Transverse colon (tissue), 4 donors: ENCODE measurements around the gene CCDC90B. TPM values are rescaled to one million over a fixed set of nuclear protein-coding genes. Genes with fewer than 3 reads are reported as not detected.
"Not testable (repeated sequence)": the region's sequence is repeated elsewhere in the genome, so short reads cannot be mapped to it uniquely, and the experiment has no call there.

Experiments
- DNase-seq: peaks from one replicate; pipeline ENCODE4 v3.0.0-alpha.2; 2019
- H3K27ac ChIP-seq, 4 donors: fragments of 200-600 bp; sonication (generic); 2 replicates each; pipeline ENCODE4 v1.5.1; 2016 to 2018; ENCODE audit warnings: inconsistent platforms in 4 of 4
- H3K27me3 ChIP-seq: fragments of 200-600 bp; sonication (generic); 2 replicates; pipeline ENCODE4 v1.5.1; 2017; ENCODE audit warnings: inconsistent platforms
- H3K36me3 ChIP-seq, 4 donors: fragments of 200-600 bp; sonication (generic); 2 replicates each; pipeline ENCODE4 v1.5.1; 2017 to 2019; ENCODE audit warnings: inconsistent platforms in 4 of 4
- H3K4me1 ChIP-seq, 4 donors: fragments of 200-600 bp; sonication (generic); 2 replicates each; pipeline ENCODE4 v1.5.1; 2017 to 2020; ENCODE audit warnings: inconsistent platforms in 4 of 4
- H3K4me3 ChIP-seq, 4 donors: fragments of 200-600 bp; sonication (generic); 1 replicate in 1 of 4; 2 replicates in 3 of 4; pipeline versions ENCODE4 v1.5.1 to v1.6.1; 2017 to 2019; ENCODE audit warnings: inconsistent platforms in 4 of 4
- H3K9me3 ChIP-seq, 2 donors: fragments of 200-600 bp; sonication (generic); 2 replicates each; pipeline ENCODE4 v1.5.1; 2017 to 2019; ENCODE audit warnings: inconsistent platforms in 2 of 2
- EP300 ChIP-seq: sonication (generic); formaldehyde crosslinking; IDR thresholded peaks from one replicate; pipeline ENCODE4 v1.6.1; 2017; ENCODE audit warnings: antibody characterized with exemption, low read depth
- POLR2A ChIP-seq: fragments of 450-650 bp; IDR thresholded peaks from one replicate; pipeline ENCODE4 v1.6.1; 2016; ENCODE audit warnings: antibody characterized with exemption, mild to moderate bottlenecking, moderate library complexity
- POLR2AphosphoS5 ChIP-seq, 3 donors: sonication (generic); formaldehyde crosslinking; IDR thresholded peaks; one replicate each; pipeline ENCODE4 v1.6.1; 2016; ENCODE audit warnings: antibody characterized with exemption in 3 of 3
- WGBS, 2 donors: methylation state at CpG; one replicate each; pipeline ENCODE4 v1.1.5; 2018; ENCODE audit warnings: low coverage in 1 of 2; 5-methylcytosine and 5-hydroxymethylcytosine counted together
- in situ Hi-C, 4 donors: fragments of 200-750 bp; cut with MboI; loops; one replicate each; pipeline versions ENCODE4 v1.15.0 to v1.15.1; 2017; ENCODE audit warnings: low sequenced_read_pairs in 3 of 4, low pct_ligation_motif_present in 1 of 4, low pct_unique_long_range_greater_than_20kb in 1 of 4
- intact Hi-C: fragments of 100-400 bp; cut with DNase I; formaldehyde crosslinking; loops from one replicate; pipeline ENCODE4 v1.15.1; 2023; ENCODE audit warnings: low total_unique reads
- total RNA-seq, 4 donors: library from RNA; depleted of rRNA; stranded (reverse); fragments of >200 nt; gene quantifications; one replicate each; pipeline ENCODE4 v1.1.0, GENCODE V29; 2016
- TF ChIP-seq, protein P1 (sequence below), 5 experiments: fragments of 200-600 bp in 3 of 5; fragments of 450-650 bp in 2 of 5; sonication (generic) in 3 of 5; IDR thresholded peaks; 1 replicate in 2 of 5; 2 replicates in 3 of 5; pipeline ENCODE4 v1.5.1; 2016 to 2017; ENCODE audit warnings: antibody characterized with exemption in 5 of 5, inconsistent platforms in 3 of 5, mild to moderate bottlenecking in 2 of 5, moderate library complexity in 1 of 5

Gene CCDC90B
- total RNA-seq, 4 donors from 2014 or later = 3.4 to 40.6 (median 21.6) TPM

DNA sequence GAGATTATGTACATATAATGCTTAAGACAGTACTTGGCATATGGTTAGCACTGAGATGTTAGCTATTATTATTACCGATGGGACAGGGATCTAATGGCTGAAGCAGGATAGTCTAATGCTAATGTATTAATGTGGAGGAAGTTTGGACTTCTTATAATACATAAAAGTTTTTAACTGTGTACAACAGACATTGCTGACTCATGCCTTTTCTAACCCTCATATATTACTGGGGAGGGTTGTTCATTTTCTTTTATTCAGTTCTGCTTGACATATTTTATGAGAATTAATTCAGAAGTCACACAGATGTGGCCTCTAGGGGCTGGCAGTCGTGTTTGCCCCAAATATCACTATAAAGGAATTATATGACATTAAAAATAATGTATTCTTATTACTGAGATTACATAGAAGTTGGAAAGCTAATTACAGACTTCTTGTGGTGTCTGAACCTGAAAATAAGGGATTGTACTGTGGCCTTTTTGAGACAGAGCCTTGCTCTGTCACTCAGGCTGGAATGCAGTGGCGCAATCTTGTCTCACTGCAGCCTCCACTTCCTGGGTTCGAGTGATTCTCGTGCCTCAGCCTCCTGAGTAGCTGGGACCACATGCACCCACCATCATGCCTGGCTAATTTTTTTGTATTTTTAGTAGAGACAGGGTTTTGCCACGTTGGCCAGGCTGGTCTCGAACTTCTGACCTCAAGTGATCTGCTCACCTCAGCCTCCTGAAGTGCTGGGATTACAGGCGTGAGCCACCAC, 10.1 kb downstream of the CCDC90B start:
- Histone ChIP-seq H3K27ac (no peak overlapping the region), H3K36me3 (peaks cover 0 to 57% (median 22%) of the 10 kb centered on the region in 4 donors), H3K4me3 (no peak overlapping the region), H3K9me3 (no peaks in the 10 kb centered on the region), H3K27me3 (no peaks in the 10 kb centered on the region), H3K4me1 (no peaks in the 10 kb centered on the region)
- intact Hi-C loops (no loop called here), in situ Hi-C loops (loop anchor here in 1 of 4 donors (25.0 kb wide), 1 partner anchor 536 kb away; no protein-coding TSS in a partner anchor)
- DNase-seq = no peak
- 89 to 92% methylated on average over 2 to 8 of the region's 8 CpGs for WGBS, 2 donors
- no peak for TF ChIP-seq EP300
- TF ChIP-seq POLR2AphosphoS5 (IDR thresholded peaks at IDR 0.05) = no peak
- no peak for TF ChIP-seq POLR2A
- TF ChIP-seq, protein P1, sequence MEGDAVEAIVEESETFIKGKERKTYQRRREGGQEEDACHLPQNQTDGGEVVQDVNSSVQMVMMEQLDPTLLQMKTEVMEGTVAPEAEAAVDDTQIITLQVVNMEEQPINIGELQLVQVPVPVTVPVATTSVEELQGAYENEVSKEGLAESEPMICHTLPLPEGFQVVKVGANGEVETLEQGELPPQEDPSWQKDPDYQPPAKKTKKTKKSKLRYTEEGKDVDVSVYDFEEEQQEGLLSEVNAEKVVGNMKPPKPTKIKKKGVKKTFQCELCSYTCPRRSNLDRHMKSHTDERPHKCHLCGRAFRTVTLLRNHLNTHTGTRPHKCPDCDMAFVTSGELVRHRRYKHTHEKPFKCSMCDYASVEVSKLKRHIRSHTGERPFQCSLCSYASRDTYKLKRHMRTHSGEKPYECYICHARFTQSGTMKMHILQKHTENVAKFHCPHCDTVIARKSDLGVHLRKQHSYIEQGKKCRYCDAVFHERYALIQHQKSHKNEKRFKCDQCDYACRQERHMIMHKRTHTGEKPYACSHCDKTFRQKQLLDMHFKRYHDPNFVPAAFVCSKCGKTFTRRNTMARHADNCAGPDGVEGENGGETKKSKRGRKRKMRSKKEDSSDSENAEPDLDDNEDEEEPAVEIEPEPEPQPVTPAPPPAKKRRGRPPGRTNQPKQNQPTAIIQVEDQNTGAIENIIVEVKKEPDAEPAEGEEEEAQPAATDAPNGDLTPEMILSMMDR (IDR thresholded peaks at IDR 0.05) = no peak

DNA sequence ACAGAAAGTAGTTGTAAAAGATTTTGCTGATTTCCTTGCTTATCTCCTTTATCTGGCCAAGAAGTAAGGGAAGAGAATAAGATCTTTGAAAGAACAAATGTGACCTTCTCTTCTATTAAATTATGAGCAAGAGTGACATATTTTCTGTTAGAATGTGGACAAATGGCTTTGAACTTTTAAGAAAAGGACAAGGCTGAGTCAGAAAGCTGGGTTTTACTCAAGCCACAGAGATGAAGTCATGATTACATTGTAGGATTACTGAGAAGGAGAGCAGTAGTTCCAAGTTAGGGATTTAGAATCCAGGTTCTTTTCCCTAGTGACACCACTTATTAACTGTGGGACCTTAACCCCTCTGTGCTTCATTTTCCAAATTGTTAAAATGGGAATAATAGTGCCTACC, 13.5 kb downstream of the CCDC90B start:
- Histone ChIP-seq H3K36me3 (peaks cover 0 to 47% (median 17%) of the 10 kb centered on the region in 4 donors), H3K9me3 (no peaks in the 10 kb centered on the region), H3K4me3 (no peak overlapping the region), H3K27me3 (no peaks in the 10 kb centered on the region), H3K4me1 (no peaks in the 10 kb centered on the region), H3K27ac (no peak overlapping the region)
- TF ChIP-seq EP300 = no peak
- TF ChIP-seq, protein P1 (IDR thresholded peaks at IDR 0.05) = no peak
- no peak for TF ChIP-seq POLR2AphosphoS5 (IDR thresholded peaks at IDR 0.05)
- no peak for TF ChIP-seq POLR2A
- intact Hi-C loops = no loop called here
- in situ Hi-C loops = no loop called here
- no peak for DNase-seq

GRCh38 chr11:83271734-83272133, 14.4 kb downstream of the CCDC90B start:
- in situ Hi-C loops, H3K4me1 ChIP-seq, H3K27me3 ChIP-seq, intact Hi-C loops, H3K27ac ChIP-seq, H3K9me3 ChIP-seq, DNase-seq, H3K4me3 ChIP-seq: not testable (repeated sequence)
- peaks cover 0 to 40% (median 15%) of the 10 kb centered on the region in 4 donors for H3K36me3 ChIP-seq
- 92 to 94% methylated on average over 4 to 5 of the region's 5 CpGs for WGBS, 2 donors

DNA sequence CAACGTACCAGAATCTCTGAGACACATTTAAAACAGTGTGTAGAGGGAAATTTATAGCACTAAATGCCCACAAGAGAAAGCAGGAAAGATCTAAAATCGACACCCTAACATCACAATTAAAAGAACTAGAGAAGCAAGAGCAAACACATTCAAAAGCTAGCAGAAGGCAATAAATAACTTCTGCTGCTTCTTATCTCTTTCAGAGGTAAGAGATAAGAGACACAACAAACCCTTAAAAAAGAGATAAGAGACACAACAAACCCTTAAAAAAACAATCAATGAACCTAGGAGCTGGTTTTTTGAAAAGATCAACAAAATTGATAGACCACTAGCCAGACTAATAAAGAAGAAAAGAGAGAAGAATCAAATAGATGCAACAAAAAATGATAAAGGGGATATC, 17.1 kb downstream of the CCDC90B start:
- H3K4me3 ChIP-seq, intact Hi-C loops, H3K4me1 ChIP-seq, DNase-seq, in situ Hi-C loops, H3K9me3 ChIP-seq, H3K27me3 ChIP-seq, H3K27ac ChIP-seq: not testable (repeated sequence)
- 56 to 58% methylated on average over 2 of the region's 2 CpGs for WGBS, 2 donors
- H3K36me3 ChIP-seq = peaks cover 0 to 44% (median 16%) of the 10 kb centered on the region in 4 donors

GRCh38 chr11:83265331-83265730, 20.8 kb downstream of the CCDC90B start:
- in situ Hi-C loops = no loop called here
- no peak overlapping the region for H3K27ac ChIP-seq
- TF ChIP-seq POLR2A (no peak), POLR2AphosphoS5 (IDR thresholded peaks at IDR 0.05) (no peak), EP300 (no peak)
- TF ChIP-seq, protein P1 (IDR thresholded peaks at IDR 0.05) = no peak
- H3K4me3 ChIP-seq = no peak overlapping the region
- DNase-seq = no peak
- 94 to 100% methylated on average over 1 of the region's 1 CpG for WGBS, 2 donors
- peaks cover 0 to 24% (median 10%) of the 10 kb centered on the region in 4 donors for H3K36me3 ChIP-seq
- intact Hi-C loops = no loop called here
- H3K27me3 ChIP-seq = no peaks in the 10 kb centered on the region
- no peaks in the 10 kb centered on the region for H3K4me1 ChIP-seq
- no peaks in the 10 kb centered on the region for H3K9me3 ChIP-seq
